Measurements from ENCODE around the gene RAB33A.

RAB33A gene

GRCh38 chrX:130171446-130172126 lies at the start of gene RAB33A:
RAB33A (plus strand) TSS chrX:130171962; CDS start chrX:130172063, 101 bp downstream.
- ChIA-PET POLR2A (no interaction called here), CTCF (no interaction called here)
- no peak for DNase-seq (ENCODE audit: extremely low spot score)
- TF ChIP-seq FOXM1 (IDR thresholded peaks at IDR 0.05; ENCODE audit: borderline replicate concordance) (no peak), L3MBTL2 (conservative IDR thresholded peaks at IDR 0.05) (no peak), BHLHE40 (IDR thresholded peaks at IDR 0.05; ENCODE audit: borderline replicate concordance) (no peak), CTBP1 (IDR thresholded peaks at IDR 0.05; ENCODE audit: borderline replicate concordance) (no peak), ARNT (IDR thresholded peaks at IDR 0.05) (no peak), FOXK2 (IDR thresholded peaks at IDR 0.05) (no peak), PKNOX1 (IDR thresholded peaks at IDR 0.05) (no peak), SUZ12 (IDR thresholded peaks at IDR 0.05) (no peak), FOXA1 (IDR thresholded peaks at IDR 0.05) (no peak), SP1 (IDR thresholded peaks at IDR 0.05) (no peak)

GRCh38 chrX:130124577-130124976 lies 47.2 kb upstream of the RAB33A start:
- DNase-seq (ENCODE audit: extremely low spot score) = no peak
- no peak for TF ChIP-seq L3MBTL2 (conservative IDR thresholded peaks at IDR 0.05)
- no peak for TF ChIP-seq LEF1 (IDR thresholded peaks at IDR 0.05; ENCODE audit: borderline replicate concordance)
- TF ChIP-seq FOXK2 (IDR thresholded peaks at IDR 0.05) = no peak
- TF ChIP-seq CTBP1 (IDR thresholded peaks at IDR 0.05; ENCODE audit: borderline replicate concordance) = no peak
- no peak for TF ChIP-seq SUZ12 (IDR thresholded peaks at IDR 0.05)
- TF ChIP-seq PKNOX1 (IDR thresholded peaks at IDR 0.05) = no peak
- no peak for TF ChIP-seq SP1 (IDR thresholded peaks at IDR 0.05)
- TF ChIP-seq ELF4 (IDR thresholded peaks at IDR 0.05) = no peak
- no peak for TF ChIP-seq FOXM1 (IDR thresholded peaks at IDR 0.05; ENCODE audit: borderline replicate concordance)
- TF ChIP-seq ARNT (IDR thresholded peaks at IDR 0.05) = no peak
- no peak for TF ChIP-seq BHLHE40 (IDR thresholded peaks at IDR 0.05; ENCODE audit: borderline replicate concordance)
- no peak for TF ChIP-seq NFRKB (IDR thresholded peaks at IDR 0.05)
- TF ChIP-seq FOXA1 (IDR thresholded peaks at IDR 0.05) = no peak
- TF ChIP-seq ZNF384 (IDR thresholded peaks at IDR 0.05) = no peak
- TF ChIP-seq HDGF (IDR thresholded peaks at IDR 0.05; ENCODE audit: borderline replicate concordance) = no peak
- no peak for TF ChIP-seq TARDBP (IDR thresholded peaks at IDR 0.05)
- ChIA-PET POLR2A (no interaction called here), CTCF (no interaction called here)

GRCh38 chrX:130125091-130125874 lies 46.5 kb upstream of the RAB33A start:
- no peak for DNase-seq (ENCODE audit: extremely low spot score)
- ChIA-PET POLR2A (no interaction called here), CTCF (no interaction called here)
- TF ChIP-seq HDGF (IDR thresholded peaks at IDR 0.05; ENCODE audit: borderline replicate concordance) (no peak), NFRKB (IDR thresholded peaks at IDR 0.05) (no peak), TARDBP (IDR thresholded peaks at IDR 0.05) (no peak), SUZ12 (IDR thresholded peaks at IDR 0.05) (no peak), FOXA1 (IDR thresholded peaks at IDR 0.05) (no peak), LEF1 (IDR thresholded peaks at IDR 0.05; ENCODE audit: borderline replicate concordance) (no peak), BHLHE40 (IDR thresholded peaks at IDR 0.05; ENCODE audit: borderline replicate concordance) (no peak)

GRCh38 chrX:130130990-130131389 lies 40.8 kb upstream of the RAB33A start:
- DNase-seq (ENCODE audit: extremely low spot score) = no peak
- ChIA-PET POLR2A (no interaction called here), CTCF (interaction anchor here (1.7 kb wide), 1 partner anchor 10 kb away, joined by 4 read pairs; no protein-coding TSS in a partner anchor)
- TF ChIP-seq CTBP1 (IDR thresholded peaks at IDR 0.05; ENCODE audit: borderline replicate concordance) (no peak), ELF4 (IDR thresholded peaks at IDR 0.05) (no peak), ZNF384 (IDR thresholded peaks at IDR 0.05) (no peak), PKNOX1 (IDR thresholded peaks at IDR 0.05) (no peak), TARDBP (IDR thresholded peaks at IDR 0.05) (no peak), HDGF (IDR thresholded peaks at IDR 0.05; ENCODE audit: borderline replicate concordance) (no peak), FOXA1 (IDR thresholded peaks at IDR 0.05) (no peak), FOXM1 (IDR thresholded peaks at IDR 0.05; ENCODE audit: borderline replicate concordance) (no peak), FOXK2 (IDR thresholded peaks at IDR 0.05) (no peak), SUZ12 (IDR thresholded peaks at IDR 0.05) (no peak), LEF1 (IDR thresholded peaks at IDR 0.05; ENCODE audit: borderline replicate concordance) (no peak), SP1 (IDR thresholded peaks at IDR 0.05) (no peak), NFRKB (IDR thresholded peaks at IDR 0.05) (no peak), BHLHE40 (IDR thresholded peaks at IDR 0.05; ENCODE audit: borderline replicate concordance) (no peak), L3MBTL2 (conservative IDR thresholded peaks at IDR 0.05) (no peak)

GRCh38 chrX:130136496-130136895 lies 35.3 kb upstream of the RAB33A start:
- CTCF ChIA-PET = no interaction called here
- TF ChIP-seq SUZ12 (IDR thresholded peaks at IDR 0.05) (no peak), FOXK2 (IDR thresholded peaks at IDR 0.05) (no peak), TARDBP (IDR thresholded peaks at IDR 0.05) (no peak), FOXM1 (IDR thresholded peaks at IDR 0.05; ENCODE audit: borderline replicate concordance) (no peak), LEF1 (IDR thresholded peaks at IDR 0.05; ENCODE audit: borderline replicate concordance) (no peak)
- POLR2A ChIA-PET = no interaction called here
- DNase-seq (ENCODE audit: extremely low spot score) = no peak

- DNase-seq (ENCODE audit: extremely low spot score) = no peak
- CTCF ChIA-PET = no interaction called here
- TF ChIP-seq FOXM1 (IDR thresholded peaks at IDR 0.05; ENCODE audit: borderline replicate concordance) = no peak
- POLR2A ChIA-PET = no interaction called here
Observed at GRCh38 chrX:130136961-130137360, 34.8 kb upstream of the RAB33A start.

Data from HEK293T (cell line).